Thoracic aorta (tissue), 2 donors: ENCODE data around the gene BRWD1. TPM values are rescaled to one million over a fixed set of nuclear protein-coding genes. Genes with fewer than 3 reads are reported as not detected.

Source experiments
- ATAC-seq: fragments of 150-250 bp; one replicate; pipeline ENCODE4 v1.8.0; 2017; ENCODE audit warnings: low read depth; ENCODE audit not compliant: insufficient number of reproducible peaks, low FRiP score
- DNase-seq: peaks from one replicate; pipeline ENCODE4 v3.0.0-alpha.2; 2020; ENCODE audit warnings: low spot score
- H3K27ac ChIP-seq, 2 donors: fragments of 200-600 bp; sonication (generic); 1 replicate in 1 of 2; 2 replicates in 1 of 2; pipeline ENCODE4 v1.5.1; 2016; ENCODE audit warnings: mild to moderate bottlenecking in 2 of 2, moderate library complexity in 2 of 2
- H3K27me3 ChIP-seq: fragments of 200-600 bp; sonication (generic); replicated peaks from 2 replicates; pipeline ENCODE4 v1.6.0; 2016; ENCODE audit warnings: mild to moderate bottlenecking; ENCODE audit not compliant: insufficient read depth
- H3K36me3 ChIP-seq: fragments of 200-600 bp; sonication (generic); one replicate; pipeline ENCODE4 v1.5.1; 2016
- H3K4me1 ChIP-seq, 2 donors: fragments of 200-600 bp; sonication (generic); 1 replicate in 1 of 2; 2 replicates in 1 of 2; pipeline versions ENCODE4 v1.5.1 to v1.6.0; 2016; ENCODE audit warnings: low read depth in 2 of 2, mild to moderate bottlenecking in 1 of 2; ENCODE audit not compliant: control insufficient read depth in 1 of 2
- H3K4me3 ChIP-seq: fragments of 200-600 bp; sonication (generic); 2 replicates; pipeline ENCODE4 v1.5.1; 2016; ENCODE audit warnings: mild to moderate bottlenecking
- H3K9me3 ChIP-seq: fragments of 200-600 bp; sonication (generic); 2 replicates; pipeline ENCODE4 v1.5.1; 2016
- total RNA-seq, 2 donors: library from RNA; depleted of rRNA; stranded (reverse); fragments of >200 nt; gene quantifications; one replicate each; pipeline versions ENCODE4 v1.1.0 to v1.2.3, GENCODE V29; 2016
- TF ChIP-seq, protein P1 (sequence below): fragments of 200-600 bp; sonication (generic); IDR thresholded peaks from one replicate; pipeline ENCODE4 v1.5.1; 2019; ENCODE audit warnings: antibody characterized with exemption

Gene BRWD1
- total RNA-seq, 2 donors from 2014 or later: 56.0 to 81.6 TPM

DNA sequence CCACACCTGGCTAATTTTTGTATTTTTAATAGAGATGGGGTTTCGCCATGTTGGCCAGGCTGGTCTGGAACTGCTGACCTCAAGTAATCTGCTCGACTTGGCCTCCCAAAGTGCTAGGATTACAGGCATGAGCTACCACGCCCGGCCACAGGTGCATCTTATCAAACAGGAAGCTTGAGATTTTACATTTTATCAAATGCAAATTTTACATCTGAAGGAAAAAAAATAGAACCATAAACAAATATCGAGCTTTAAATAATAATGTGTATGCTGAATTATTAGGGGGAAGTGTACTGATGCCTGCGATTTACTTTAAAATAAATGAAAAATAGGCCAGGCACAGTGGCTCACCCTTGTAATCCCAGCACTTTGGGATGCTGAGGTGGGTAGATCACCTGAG lies 16.6 kb upstream of the BRWD1 start:
- H3K27me3 ChIP-seq: no peaks in the 10 kb centered on the region
- DNase-seq (no peak), ATAC-seq (no peak)
- H3K27ac ChIP-seq: no peak overlapping the region
- no peaks in the 10 kb centered on the region for H3K9me3 ChIP-seq
- TF ChIP-seq, protein P1, sequence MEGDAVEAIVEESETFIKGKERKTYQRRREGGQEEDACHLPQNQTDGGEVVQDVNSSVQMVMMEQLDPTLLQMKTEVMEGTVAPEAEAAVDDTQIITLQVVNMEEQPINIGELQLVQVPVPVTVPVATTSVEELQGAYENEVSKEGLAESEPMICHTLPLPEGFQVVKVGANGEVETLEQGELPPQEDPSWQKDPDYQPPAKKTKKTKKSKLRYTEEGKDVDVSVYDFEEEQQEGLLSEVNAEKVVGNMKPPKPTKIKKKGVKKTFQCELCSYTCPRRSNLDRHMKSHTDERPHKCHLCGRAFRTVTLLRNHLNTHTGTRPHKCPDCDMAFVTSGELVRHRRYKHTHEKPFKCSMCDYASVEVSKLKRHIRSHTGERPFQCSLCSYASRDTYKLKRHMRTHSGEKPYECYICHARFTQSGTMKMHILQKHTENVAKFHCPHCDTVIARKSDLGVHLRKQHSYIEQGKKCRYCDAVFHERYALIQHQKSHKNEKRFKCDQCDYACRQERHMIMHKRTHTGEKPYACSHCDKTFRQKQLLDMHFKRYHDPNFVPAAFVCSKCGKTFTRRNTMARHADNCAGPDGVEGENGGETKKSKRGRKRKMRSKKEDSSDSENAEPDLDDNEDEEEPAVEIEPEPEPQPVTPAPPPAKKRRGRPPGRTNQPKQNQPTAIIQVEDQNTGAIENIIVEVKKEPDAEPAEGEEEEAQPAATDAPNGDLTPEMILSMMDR: no peak
- no peaks in the 10 kb centered on the region for H3K4me1 ChIP-seq
- no peaks in the 10 kb centered on the region for H3K36me3 ChIP-seq
- H3K4me3 ChIP-seq: no peak overlapping the region

GRCh38 chr21:39327727-39328126 lies 14.3 kb upstream of the BRWD1 start:
- TF ChIP-seq, protein P1: no peak
- H3K4me1 ChIP-seq: no peaks in the 10 kb centered on the region
- H3K27me3 ChIP-seq: no peaks in the 10 kb centered on the region

DNA sequence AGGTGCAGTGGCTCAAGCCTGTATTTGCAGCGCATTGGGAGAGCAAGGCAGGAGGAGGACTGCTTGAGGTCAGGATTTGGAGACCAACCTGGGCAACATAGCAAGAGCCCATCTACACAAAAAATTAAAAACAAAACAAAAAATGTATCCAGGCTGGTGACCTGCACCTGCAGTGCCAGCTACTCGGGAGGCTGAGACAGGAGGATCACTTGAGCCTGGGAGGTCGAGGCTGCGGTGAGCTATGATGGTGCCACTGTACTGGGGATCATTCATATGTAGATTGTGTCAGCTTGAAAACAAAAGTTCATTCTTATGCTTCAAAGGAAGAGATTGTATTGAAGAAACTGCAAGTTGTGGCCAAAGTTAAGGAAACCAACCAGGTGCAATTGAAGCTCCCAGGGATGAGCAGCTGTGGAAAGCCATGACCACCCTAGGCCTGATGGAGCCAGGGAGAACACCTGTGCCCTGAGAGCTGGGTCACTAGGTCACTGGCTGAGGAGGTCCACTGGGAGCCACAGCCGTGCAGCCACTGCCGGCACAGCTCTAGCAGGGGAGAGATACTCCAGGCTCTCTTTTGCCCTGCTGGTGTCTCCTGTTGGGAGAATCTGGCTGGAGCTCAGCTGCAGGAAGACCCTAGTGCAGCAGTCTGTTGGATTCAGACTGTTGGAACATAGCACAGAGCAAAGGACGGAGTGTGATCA lies 13.3 kb upstream of the BRWD1 start:
- Histone ChIP-seq H3K27ac (no peak overlapping the region), H3K4me1 (no peaks in the 10 kb centered on the region), H3K27me3 (no peaks in the 10 kb centered on the region), H3K4me3 (no peak overlapping the region), H3K36me3 (no peaks in the 10 kb centered on the region), H3K9me3 (no peaks in the 10 kb centered on the region)
- ATAC-seq (no peak), DNase-seq (no peak)
- TF ChIP-seq, protein P1: no peak

More at GRCh38 chr21:39327727-39328126, 14.3 kb upstream of the BRWD1 start:
- ATAC-seq (no peak), DNase-seq (no peak)
- H3K36me3 ChIP-seq: no peaks in the 10 kb centered on the region
- no peak overlapping the region for H3K27ac ChIP-seq
- H3K4me3 ChIP-seq: no peak overlapping the region
- no peaks in the 10 kb centered on the region for H3K9me3 ChIP-seq

DNA sequence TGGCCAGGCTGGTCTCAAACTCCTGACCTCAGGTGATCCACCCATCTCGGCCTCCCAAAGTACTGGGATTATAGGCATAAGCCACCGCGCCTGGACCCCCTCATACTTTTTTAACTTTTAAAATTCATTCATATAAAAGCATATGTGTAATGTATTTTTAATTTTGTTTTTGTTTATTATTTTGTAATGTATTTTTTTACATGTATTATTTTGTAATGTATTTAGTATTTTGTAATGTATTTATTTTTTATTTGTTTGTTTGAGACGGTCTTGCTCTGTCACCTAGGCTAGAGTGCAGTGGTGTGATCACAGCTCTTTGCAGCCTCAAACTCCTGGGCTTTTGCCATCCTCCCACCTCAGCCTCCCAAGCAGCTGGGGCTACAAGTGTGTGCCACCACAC lies 12.0 kb upstream of the BRWD1 start:
- H3K4me1 ChIP-seq: no peaks in the 10 kb centered on the region
- H3K27me3 ChIP-seq: no peaks in the 10 kb centered on the region
- no peak for DNase-seq
- no peaks in the 10 kb centered on the region for H3K36me3 ChIP-seq
- no peak overlapping the region for H3K4me3 ChIP-seq
- TF ChIP-seq, protein P1: no peak
- ATAC-seq: no peak
- no peak overlapping the region for H3K27ac ChIP-seq
- H3K9me3 ChIP-seq: no peaks in the 10 kb centered on the region

GRCh38 chr21:39321424-39321823 lies 8.0 kb upstream of the BRWD1 start:
- no peak for DNase-seq
- H3K27ac ChIP-seq: no peak overlapping the region
- no peak overlapping the region for H3K4me3 ChIP-seq

More at GRCh38 chr21:39321424-39321823, 8.0 kb upstream of the BRWD1 start:
- Histone ChIP-seq H3K4me1 (peaks cover 0 to 12% of the 10 kb centered on the region in 2 donors), H3K27me3 (no peaks in the 10 kb centered on the region), H3K36me3 (no peaks in the 10 kb centered on the region), H3K9me3 (no peaks in the 10 kb centered on the region)
- no peak for ATAC-seq
- TF ChIP-seq, protein P1: no peak
